SK-N-SH (cell line): Measurements from ENCODE around the gene PCDHGB4. TPM values are rescaled to one million over a fixed set of nuclear protein-coding genes. Genes with fewer than 3 reads are reported as not detected.

ENCODE experiments used
- CTCF ChIA-PET: fragments of 300-600, 350-600 bp; formaldehyde crosslinking; extraction: SDS; loops from one replicate; lab custom pipeline; 2021; lab: Yijun Ruan, JAX
- POLR2A ChIA-PET: fragments of 350-600 bp; sonication (Branson Sonifier 250); formaldehyde crosslinking; extraction: SDS; loops from one replicate; lab custom pipeline; 2020; ENCODE audit warnings: antibody characterized with exemption, inconsistent platforms; lab: Yijun Ruan, JAX
- DNase-seq: peaks from one replicate; pipeline ENCODE4 v3.0.0; 2012
- H2AFZ ChIP-seq: fragments of 200-600 bp; sonication (generic); 2 replicates; pipeline ENCODE4 v1.8.1; 2016; ENCODE audit warnings: antibody characterized with exemption, mild to moderate bottlenecking, low read depth
- H3F3A ChIP-seq: fragments of 200-600 bp; sonication (generic); replicated peaks from 2 replicates; pipeline ENCODE3; 2016; ENCODE audit warnings: antibody characterized with exemption, mild to moderate bottlenecking; ENCODE audit not compliant: insufficient read depth
- H3K27ac ChIP-seq, 2 experiments: fragments of 200-500 bp in 1 of 2; fragments of 200-600 bp in 1 of 2; sonication (Bioruptor generic) in 1 of 2; sonication (generic), shearing (Covaris generic) in 1 of 2; 2 replicates each; pipeline versions ENCODE4 v1.5.1 to v1.6.1; 2014 to 2016; ENCODE audit warnings: low read depth in 2 of 2, inconsistent platforms in 1 of 2, low read length in 1 of 2, mild to moderate bottlenecking in 1 of 2, mixed read lengths in 1 of 2
- H3K27me3 ChIP-seq: fragments of 200-600 bp; sonication (generic), shearing (Covaris generic); 2 replicates; pipeline ENCODE4 v1.6.1; 2016; ENCODE audit warnings: mixed run types; ENCODE audit not compliant: insufficient read depth
- H3K36me3 ChIP-seq, 2 experiments: fragments of 200-500 bp in 1 of 2; fragments of 200-600 bp in 1 of 2; sonication (Bioruptor generic) in 1 of 2; sonication (generic) in 1 of 2; replicated peaks in 1 of 2; 2 replicates each; pipeline versions ENCODE3 to v1.5.1; 2014 to 2016; ENCODE audit warnings: low read length in 1 of 2, mild to moderate bottlenecking in 1 of 2; ENCODE audit not compliant: insufficient read depth in 2 of 2, control insufficient read depth in 1 of 2
- H3K4me1 ChIP-seq, 2 experiments: fragments of 200-500 bp in 1 of 2; fragments of 200-600 bp in 1 of 2; sonication (Bioruptor generic) in 1 of 2; sonication (generic), shearing (Covaris generic) in 1 of 2; 2 replicates each; pipeline versions ENCODE4 v1.5.1 to v1.6.1; 2014 to 2016; ENCODE audit warnings: low read depth in 1 of 2, low read length in 1 of 2, mixed run types in 1 of 2; ENCODE audit not compliant: insufficient read depth in 2 of 2, control insufficient read depth in 1 of 2
- H3K4me2 ChIP-seq: fragments of 200-600 bp; sonication (generic), shearing (Covaris generic); 2 replicates; pipeline ENCODE4 v1.6.1; 2017; ENCODE audit warnings: mixed run types
- H3K4me3 ChIP-seq, 2 experiments: fragments of 200-500 bp in 1 of 2; fragments of 200-600 bp in 1 of 2; sonication (Bioruptor generic) in 1 of 2; sonication (generic), shearing (Covaris generic) in 1 of 2; 2 replicates each; pipeline versions ENCODE4 v1.5.1 to v1.8.1; 2014 to 2016; ENCODE audit warnings: low read depth in 2 of 2, inconsistent platforms in 1 of 2, low read length in 1 of 2, mild to moderate bottlenecking in 1 of 2, mixed read lengths in 1 of 2, moderate library complexity in 1 of 2
- H3K79me2 ChIP-seq: fragments of 200-600 bp; sonication (generic); 2 replicates; pipeline ENCODE4 v1.8.1; 2017; ENCODE audit warnings: mild to moderate bottlenecking; ENCODE audit not compliant: insufficient read depth
- H3K9ac ChIP-seq: fragments of 200-600 bp; sonication (generic); 2 replicates; pipeline ENCODE4 v1.6.1; 2017; ENCODE audit warnings: mixed run types
- H3K9me2 ChIP-seq: fragments of 200-600 bp; sonication (generic); 2 replicates; pipeline ENCODE4 v1.6.1; 2017; ENCODE audit warnings: mixed run types
- H3K9me3 ChIP-seq: fragments of 200-600 bp; sonication (generic); 2 replicates; pipeline ENCODE4 v1.6.1; 2017; ENCODE audit warnings: mixed run types, mild to moderate bottlenecking, moderate library complexity
- H4K20me1 ChIP-seq: fragments of 200-600 bp; sonication (generic); 2 replicates; pipeline ENCODE4 v1.6.1; 2017; ENCODE audit warnings: mild to moderate bottlenecking, mixed run types; ENCODE audit not compliant: insufficient read depth
- CTCF ChIP-seq: fragments of 200-600 bp; sonication (generic); IDR thresholded peaks from 2 replicates; pipeline ENCODE4 v1.6.1; 2017; ENCODE audit warnings: antibody characterized with exemption, mild to moderate bottlenecking, moderate library complexity
- ELF1 ChIP-seq: IDR thresholded peaks from 2 replicates; pipeline ENCODE4 v1.4.0; 2012
- EP300 ChIP-seq, 2 experiments: IDR thresholded peaks; 2 replicates each; pipeline versions ENCODE4 v1.4.0 to v1.6.1; 2012; ENCODE audit warnings: borderline replicate concordance in 1 of 2, low read depth in 1 of 2, low read length in 1 of 2
- EZH2phosphoT487 ChIP-seq: fragments of 200-600 bp; sonication (generic); IDR thresholded peaks from 2 replicates; pipeline ENCODE4 v1.6.1; 2017; ENCODE audit warnings: low read depth, mixed run types, mild to moderate bottlenecking, antibody characterized with exemption, moderate library complexity, borderline replicate concordance
- FOSL2 ChIP-seq: IDR thresholded peaks from 2 replicates; pipeline ENCODE4 v1.4.0; 2012; ENCODE audit warnings: low read depth, mild to moderate bottlenecking, moderate library complexity, borderline replicate concordance
- FOXJ3 ChIP-seq: sonication (generic); formaldehyde crosslinking; IDR thresholded peaks from 2 replicates; pipeline ENCODE4 v1.5.1; 2020; ENCODE audit warnings: mild to moderate bottlenecking, missing genetic modification reagents
- GABPA ChIP-seq: IDR thresholded peaks from 2 replicates; pipeline ENCODE4 v1.4.0; 2012; ENCODE audit warnings: low read depth, mild to moderate bottlenecking
- JUND ChIP-seq: IDR thresholded peaks from 2 replicates; pipeline ENCODE4 v1.4.0; 2012
- MAX ChIP-seq: IDR thresholded peaks from 2 replicates; pipeline ENCODE4 v1.4.0; 2012; ENCODE audit warnings: low read depth
- MXI1 ChIP-seq: IDR thresholded peaks from 2 replicates; pipeline ENCODE4 v1.6.1; 2012; ENCODE audit warnings: mild to moderate bottlenecking, low read depth, low read length, improper control_type of control experiment
- NRF1 ChIP-seq: IDR thresholded peaks from 2 replicates; pipeline ENCODE4 v1.6.1; 2012; ENCODE audit warnings: low read depth, mild to moderate bottlenecking, low read length
- PBX3 ChIP-seq: IDR thresholded peaks from 2 replicates; pipeline ENCODE4; 2012
- POLR2AphosphoS5 ChIP-seq: IDR thresholded peaks from 2 replicates; pipeline ENCODE4 v1.6.1; 2012; ENCODE audit warnings: low read depth, low read length
- RAD21 ChIP-seq: IDR thresholded peaks from 2 replicates; pipeline ENCODE4 v1.6.1; 2012; ENCODE audit warnings: mild to moderate bottlenecking, low read length
- RCOR1 ChIP-seq: fragments of 150-350 bp; IDR thresholded peaks from 2 replicates; pipeline ENCODE4 v1.6.1; 2017; ENCODE audit warnings: antibody characterized with exemption, low read length
- RFX5 ChIP-seq: IDR thresholded peaks from 2 replicates; pipeline ENCODE4 v1.6.1; 2012; ENCODE audit warnings: mild to moderate bottlenecking, improper control_type of control experiment, low read length
- TAF1 ChIP-seq: IDR thresholded peaks from 2 replicates; pipeline ENCODE4 v1.6.1; 2012; ENCODE audit warnings: low read depth, mild to moderate bottlenecking, low read length, moderate library complexity, borderline replicate concordance
- TEAD4 ChIP-seq: IDR thresholded peaks from 2 replicates; pipeline ENCODE4 v1.4.0; 2012; ENCODE audit warnings: mild to moderate bottlenecking, borderline replicate concordance; ENCODE audit not compliant: insufficient read depth
- USF1 ChIP-seq: IDR thresholded peaks from 2 replicates; pipeline ENCODE4 v1.4.0; 2012; ENCODE audit warnings: low read depth, borderline replicate concordance
- USF2 ChIP-seq: fragments of 150-350 bp; IDR thresholded peaks from 2 replicates; pipeline ENCODE4 v1.6.1; 2017; ENCODE audit warnings: antibody characterized with exemption, low read length, low read depth, borderline replicate concordance
- WGBS: methylation state at CpG from one replicate; pipeline ENCODE4 v1.1.6; 2017; ENCODE audit warnings: low lambda C conversion rate; 5-methylcytosine and 5-hydroxymethylcytosine counted together
- polyA plus RNA-seq, 3 experiments: library from polyadenylated mRNA; depleted of rRNA; stranded (reverse); fragments of >200 nt; gene quantifications; 2 replicates each; pipeline ENCODE4 v1.2.3, GENCODE V29; 2012

PCDHGB4 gene
- polyA plus RNA-seq, 1 of the 3 experiments (the other 2 are of a cell fraction) = 0.64 TPM

- no peak within 1 kb of the TSS for H2AFZ ChIP-seq
- peaks cover 3 to 38% of the 10 kb centered on the region in 2 experiments for H3K36me3 ChIP-seq
- peaks cover 9% of the 10 kb centered on the region; the same call in 1 of the 2 replicates for H3K79me2 ChIP-seq
- no peak within 1 kb of the TSS for H3K9ac ChIP-seq
- no peak for DNase-seq
- no peak within 1 kb of the TSS for H3K4me2 ChIP-seq
- 87% methylated on average over 33 of the region's 33 CpGs for WGBS
- H3K27ac ChIP-seq = no peak within 1 kb of the TSS
- H3K9me2 ChIP-seq = no peaks in the 10 kb centered on the region
- H3K9me3 ChIP-seq = 0 out of 2 replicates have a peak, but pooled peaks cover 5% of the 10 kb centered on the region
- no peaks in the 10 kb centered on the region for H3K27me3 ChIP-seq
- no peaks in the 10 kb centered on the region for H3K4me1 ChIP-seq
- H3F3A ChIP-seq = peaks cover 8% of the 10 kb centered on the region
- no peaks in the 10 kb centered on the region for H4K20me1 ChIP-seq
- H3K4me3 ChIP-seq = peak within 1 kb of the TSS in 1 of 2 experiments; percentile 15; a peak in 1 of 4 replicates
- TF ChIP-seq MXI1 = no peak
- TF ChIP-seq NRF1 = no peak
- no peak for TF ChIP-seq CTCF
- no peak for TF ChIP-seq USF2
- TF ChIP-seq JUND = no peak
- TF ChIP-seq USF1 = no peak
- TF ChIP-seq ELF1 = no peak
- no peak for TF ChIP-seq TAF1
- no peak for TF ChIP-seq POLR2AphosphoS5
- no peak for TF ChIP-seq FOSL2
- no peak for TF ChIP-seq TEAD4
- TF ChIP-seq EZH2phosphoT487 = no peak
- TF ChIP-seq RFX5 = no peak
- TF ChIP-seq PBX3 = no peak
- no peak for TF ChIP-seq MAX
- TF ChIP-seq EP300 (IDR thresholded peaks at IDR 0.05; ENCODE audit: borderline replicate concordance in 1 of 2, low read depth in 1 of 2, low read length in 1 of 2) = no peak
- TF ChIP-seq GABPA = no peak
- no peak for TF ChIP-seq RAD21
- TF ChIP-seq RCOR1 = no peak
- TF ChIP-seq FOXJ3 = no peak
- POLR2A ChIA-PET = no interaction called here
- CTCF ChIA-PET = interaction anchor here (1.1 to 2.5 kb wide), 4 partner anchors 13 to 133 kb away, joined by 3 to 8 read pairs (median 6); partner anchors contain the start of gene PCDHGB7
Observed at GRCh38 chr5:141430332-141431113, 43.0 kb downstream of the PCDHGB4 start, which contains the start of gene PCDHGA12. Gene PCDHGA12 (plus strand): TSS chr5:141430507. CDS start chr5:141430760, 253 bp downstream.
